ENCODE data around the gene PDE10A. TPM values are rescaled to one million over a fixed set of nuclear protein-coding genes. Genes with fewer than 3 reads are reported as not detected.

PDE10A gene
- total and polyA plus RNA-seq, 2 of the 4 experiments (the other 2 are of a cell fraction): 3.4 to 12.4 TPM

GRCh38 chr6:165697171-165697570 is 34.1 kb upstream of the PDE10A start:
- Histone ChIP-seq H3K36me3 (ENCODE audit: control insufficient read depth, insufficient read depth, low read length) (no peaks in the 10 kb centered on the region), H3K23ac (ENCODE audit: low read depth, low read length) (no peak overlapping the region), H3K9me1 (ENCODE audit: insufficient read depth, low read length) (peaks cover 17% of the 10 kb centered on the region), H3K18ac (ENCODE audit: low read depth, low read length) (no peak overlapping the region), H4K5ac (ENCODE audit: low read depth, low read length) (no peak overlapping the region), H4K20me1 (ENCODE audit: insufficient read depth, low read length) (no peaks in the 10 kb centered on the region), H3K14ac (replicated peaks; ENCODE audit: low read depth, low read length) (no peak overlapping the region), H3K4me3 (ENCODE audit: insufficient read depth, low read depth, low read length) (no peak overlapping the region), H4K91ac (ENCODE audit: insufficient read depth, low read depth, low read length) (no peak overlapping the region), H3K27me3 (ENCODE audit: control insufficient read depth, insufficient read depth, low read length) (no peaks in the 10 kb centered on the region), H3K9me3 (ENCODE audit: control insufficient read depth, insufficient read depth, low read length) (no peaks in the 10 kb centered on the region), H4K8ac (ENCODE audit: low read depth in 2 of 2, low read length in 2 of 2) (no peak overlapping the region), H3K56ac (ENCODE audit: extremely low read depth, insufficient read depth, low read length) (no peak overlapping the region), H2BK120ac (ENCODE audit: low read depth, low read length) (no peak overlapping the region), H2BK15ac (ENCODE audit: low read depth, low read length) (no peak overlapping the region), H2AFZ (replicated peaks; ENCODE audit: low read length, poor library complexity) (no peak overlapping the region), H3K79me1 (ENCODE audit: low read depth in 1 of 2, low read length in 2 of 2) (no peaks in the 10 kb centered on the region), H3K9ac (ENCODE audit: low read depth, low read length) (no peak overlapping the region), H3K4me2 (ENCODE audit: low read depth, low read length) (no peak overlapping the region), H2AK5ac (ENCODE audit: low read depth, low read length) (no peak overlapping the region), H2BK5ac (ENCODE audit: low read depth, low read length, poor library complexity, severe bottlenecking) (no peak overlapping the region), H2BK20ac (ENCODE audit: low read depth, low read length) (no peak overlapping the region), H3K4me1 (ENCODE audit: control insufficient read depth, insufficient read depth, low read length) (peaks cover 14% of the 10 kb centered on the region), H2AK9ac (replicated peaks; ENCODE audit: low read depth, low read length, poor library complexity) (no peak overlapping the region), H3K4ac (ENCODE audit: low read depth, low read length) (no peak overlapping the region), H3K27ac (ENCODE audit: insufficient read depth, low read length) (no peak overlapping the region)
- in situ Hi-C loops (cut with MboI; ENCODE audit: low sequenced_read_pairs): no loop called here
- ATAC-seq (ENCODE audit: low read depth) (no peak), DNase-seq (no peak)
- TF ChIP-seq CHD1 (IDR thresholded peaks at IDR 0.05; ENCODE audit: low read depth, low read length) (no peak), BHLHE40 (IDR thresholded peaks at IDR 0.05; ENCODE audit: low read depth, low read length) (no peak), FOS (IDR thresholded peaks at IDR 0.05; ENCODE audit: low read depth, low read length) (no peak), NFE2L2 (IDR thresholded peaks at IDR 0.05; ENCODE audit: low read depth, low read length) (no peak), SMC3 (IDR thresholded peaks at IDR 0.05; ENCODE audit: low read depth, low read length) (no peak), RAD21 (IDR thresholded peaks at IDR 0.05; ENCODE audit: low read length) (no peak), RFX5 (IDR thresholded peaks at IDR 0.05; ENCODE audit: low read depth, low read length) (no peak), MXI1 (IDR thresholded peaks at IDR 0.05; ENCODE audit: borderline replicate concordance, low read depth, low read length) (no peak), RCOR1 (IDR thresholded peaks at IDR 0.05; ENCODE audit: insufficient replicate concordance, low read length) (no peak), MAFK (IDR thresholded peaks at IDR 0.05; ENCODE audit: low read depth, low read length) (no peak), POLR2A (IDR thresholded peaks at IDR 0.05; ENCODE audit: low read depth, low read length) (no peak)
- TF ChIP-seq, protein P1, sequence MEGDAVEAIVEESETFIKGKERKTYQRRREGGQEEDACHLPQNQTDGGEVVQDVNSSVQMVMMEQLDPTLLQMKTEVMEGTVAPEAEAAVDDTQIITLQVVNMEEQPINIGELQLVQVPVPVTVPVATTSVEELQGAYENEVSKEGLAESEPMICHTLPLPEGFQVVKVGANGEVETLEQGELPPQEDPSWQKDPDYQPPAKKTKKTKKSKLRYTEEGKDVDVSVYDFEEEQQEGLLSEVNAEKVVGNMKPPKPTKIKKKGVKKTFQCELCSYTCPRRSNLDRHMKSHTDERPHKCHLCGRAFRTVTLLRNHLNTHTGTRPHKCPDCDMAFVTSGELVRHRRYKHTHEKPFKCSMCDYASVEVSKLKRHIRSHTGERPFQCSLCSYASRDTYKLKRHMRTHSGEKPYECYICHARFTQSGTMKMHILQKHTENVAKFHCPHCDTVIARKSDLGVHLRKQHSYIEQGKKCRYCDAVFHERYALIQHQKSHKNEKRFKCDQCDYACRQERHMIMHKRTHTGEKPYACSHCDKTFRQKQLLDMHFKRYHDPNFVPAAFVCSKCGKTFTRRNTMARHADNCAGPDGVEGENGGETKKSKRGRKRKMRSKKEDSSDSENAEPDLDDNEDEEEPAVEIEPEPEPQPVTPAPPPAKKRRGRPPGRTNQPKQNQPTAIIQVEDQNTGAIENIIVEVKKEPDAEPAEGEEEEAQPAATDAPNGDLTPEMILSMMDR (conservative IDR thresholded peaks at IDR 0.05; ENCODE audit: low read depth, low read length): no peak
- TF ChIP-seq, protein P2, sequence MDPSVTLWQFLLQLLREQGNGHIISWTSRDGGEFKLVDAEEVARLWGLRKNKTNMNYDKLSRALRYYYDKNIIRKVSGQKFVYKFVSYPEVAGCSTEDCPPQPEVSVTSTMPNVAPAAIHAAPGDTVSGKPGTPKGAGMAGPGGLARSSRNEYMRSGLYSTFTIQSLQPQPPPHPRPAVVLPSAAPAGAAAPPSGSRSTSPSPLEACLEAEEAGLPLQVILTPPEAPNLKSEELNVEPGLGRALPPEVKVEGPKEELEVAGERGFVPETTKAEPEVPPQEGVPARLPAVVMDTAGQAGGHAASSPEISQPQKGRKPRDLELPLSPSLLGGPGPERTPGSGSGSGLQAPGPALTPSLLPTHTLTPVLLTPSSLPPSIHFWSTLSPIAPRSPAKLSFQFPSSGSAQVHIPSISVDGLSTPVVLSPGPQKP (IDR thresholded peaks at IDR 0.05; ENCODE audit: borderline replicate concordance, low read depth, low read length): no peak
- intact Hi-C loops (cut with micrococcal nuclease): no loop called here
- ChIA-PET CTCF (no interaction called here), POLR2A (ENCODE audit: unreplicated experiment) (no interaction called here)
- no TSS peak for BruUV-seq (replicated peaks)
- dilution Hi-C loops (cut with HindIII; ENCODE audit: low sequenced_read_pairs, unreplicated experiment): no loop called here
- WGBS, 2 experiments (ENCODE audit: extremely low coverage in 2 of 2, insufficient read length in 1 of 2): no CpG with 5 or more reads among the region's 1 CpG
